Fibroblast of skin of back (primary cell): Measurements from ENCODE around the gene FAR2. TPM values are rescaled to one million over a fixed set of nuclear protein-coding genes. Genes with fewer than 3 reads are reported as not detected.
"Not testable (repeated sequence)": the region's sequence is repeated elsewhere in the genome, so short reads cannot be mapped to it uniquely, and the experiment has no call there.

Source experiments
- DNase-seq: peaks from one replicate; pipeline ENCODE4 v3.0.0-alpha.2; 2013
- polyA plus RNA-seq, 2 experiments: library from polyadenylated mRNA; unstranded; fragments of 120-200 nt; gene quantifications; one replicate each; pipeline ENCODE4 v1.2.1, GENCODE V29; 2013; ENCODE audit not compliant: insufficient read length in 2 of 2

The FAR2 gene
- polyA plus RNA-seq (2013, experiment 1 of 2; ENCODE audit: insufficient read length) = 33.0 TPM
- polyA plus RNA-seq (2013, experiment 2 of 2; ENCODE audit: insufficient read length) = 28.9 TPM

GRCh38 chr12:29148911-29149690 lies at the start of gene FAR2:
TSS of gene FAR2 (plus strand) at chr12:29149278. CDS start at chr12:29270450, 121,172 bp downstream.
- DNase-seq = peak; percentile 70

GRCh38 chr12:29102741-29103140 lies 46.3 kb upstream of the FAR2 start:
- DNase-seq = no peak

GRCh38 chr12:29103539-29103974 lies 45.5 kb upstream of the FAR2 start:
- DNase-seq = no peak

GRCh38 chr12:29104516-29104915 lies 44.6 kb upstream of the FAR2 start:
- no peak for DNase-seq

DNA sequence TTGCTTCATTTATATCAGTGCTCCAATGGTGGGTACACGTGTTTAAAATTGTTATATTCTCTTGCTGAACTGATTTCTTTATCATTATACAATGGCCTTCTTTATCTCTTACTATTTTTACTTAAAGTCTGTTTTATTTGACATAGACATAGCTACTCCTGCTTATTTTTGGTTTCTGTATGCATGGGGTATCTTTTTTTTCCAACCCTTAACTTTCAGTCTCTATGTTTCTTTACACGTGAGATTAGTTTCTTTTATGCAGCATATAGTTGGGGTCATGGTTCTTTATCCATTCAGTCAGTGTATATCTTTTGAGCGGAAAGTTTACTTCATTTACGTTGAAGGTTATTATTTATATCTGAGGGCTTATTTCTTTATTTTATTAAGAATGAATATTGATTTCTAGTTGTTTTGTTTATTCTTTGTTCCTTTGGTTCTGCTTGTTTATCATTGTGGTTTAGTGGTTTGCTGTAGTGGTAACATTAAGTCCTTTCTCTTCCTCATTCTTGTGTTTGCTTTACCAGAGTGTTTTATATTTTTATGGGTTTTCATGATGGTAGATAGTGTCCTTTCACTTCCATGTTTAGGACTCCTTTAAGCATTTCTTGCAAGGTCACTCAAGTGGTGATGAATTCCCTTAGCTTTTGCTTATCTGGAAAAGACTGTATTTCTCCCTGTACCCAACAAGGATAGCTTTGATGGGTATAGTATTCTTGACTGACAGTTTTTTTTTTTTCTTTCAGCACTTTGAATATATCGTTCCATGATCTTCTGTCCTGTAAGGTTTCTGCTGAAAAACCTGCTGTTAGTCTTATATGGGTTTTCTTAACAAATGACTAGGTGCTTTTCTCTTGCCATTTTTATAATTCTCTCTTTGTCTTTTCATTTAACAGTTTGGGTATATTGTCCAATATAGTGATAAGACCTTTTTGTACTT lies 38.3 kb upstream of the FAR2 start:
- no peak for DNase-seq

DNA sequence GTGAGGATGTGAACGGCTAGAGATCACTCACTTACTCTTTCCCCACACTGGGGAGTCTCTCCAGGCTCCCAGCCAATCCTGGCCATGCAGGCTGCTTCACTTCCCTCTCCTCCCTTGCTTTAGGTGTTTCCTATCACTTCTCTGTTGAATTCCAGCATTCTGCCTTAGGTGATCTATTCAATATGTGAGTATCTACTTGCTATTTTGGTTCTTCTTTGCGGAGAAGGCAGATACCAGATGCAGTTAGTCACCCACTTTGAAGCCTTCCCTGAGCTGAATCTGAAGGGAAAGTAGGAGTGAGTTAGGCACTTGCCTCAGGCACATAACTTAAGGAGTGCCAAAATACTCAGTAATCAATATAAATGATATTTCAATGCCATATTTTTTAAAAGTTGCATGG lies 36.0 kb upstream of the FAR2 start:
- no peak for DNase-seq

DNA sequence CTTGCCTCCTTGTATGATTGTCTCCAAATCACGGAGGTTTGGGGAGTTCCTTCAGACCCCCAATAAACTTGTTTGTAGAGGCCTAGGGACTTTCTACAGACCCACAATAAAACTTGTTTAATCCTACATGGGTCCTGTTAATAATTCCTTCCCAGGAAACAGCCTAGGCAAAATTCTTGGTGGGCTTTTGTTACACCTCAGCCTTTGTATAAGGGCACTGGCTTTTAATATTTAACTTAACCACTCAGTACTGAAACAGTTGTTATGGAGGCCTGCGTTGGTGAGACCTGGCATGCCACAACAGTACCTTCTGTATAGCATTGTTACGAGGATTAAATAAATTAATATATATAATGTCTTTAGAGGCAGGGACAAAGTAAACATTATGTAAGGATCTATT lies 32.7 kb upstream of the FAR2 start:
- DNase-seq = no peak

DNA sequence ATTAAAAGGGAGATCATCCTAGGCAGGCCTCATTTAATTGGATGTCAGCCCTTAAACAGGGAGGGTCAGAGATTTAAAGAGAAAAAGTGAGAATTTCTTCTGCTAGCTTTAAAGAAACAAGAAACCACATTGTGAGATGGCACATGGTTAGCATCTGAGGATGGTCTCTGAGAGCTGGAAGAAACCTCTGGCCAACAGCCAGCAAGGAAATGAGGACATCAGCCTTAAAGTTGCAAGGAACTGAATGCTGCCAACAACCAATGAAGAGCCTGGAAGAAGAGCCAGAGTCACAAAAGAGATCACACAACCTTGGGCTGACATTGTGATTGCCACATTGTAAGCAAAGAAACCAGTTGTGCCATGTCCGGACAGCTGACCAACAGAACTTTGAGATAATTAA lies 17.5 kb upstream of the FAR2 start:
- peak; percentile 73 for DNase-seq

DNA sequence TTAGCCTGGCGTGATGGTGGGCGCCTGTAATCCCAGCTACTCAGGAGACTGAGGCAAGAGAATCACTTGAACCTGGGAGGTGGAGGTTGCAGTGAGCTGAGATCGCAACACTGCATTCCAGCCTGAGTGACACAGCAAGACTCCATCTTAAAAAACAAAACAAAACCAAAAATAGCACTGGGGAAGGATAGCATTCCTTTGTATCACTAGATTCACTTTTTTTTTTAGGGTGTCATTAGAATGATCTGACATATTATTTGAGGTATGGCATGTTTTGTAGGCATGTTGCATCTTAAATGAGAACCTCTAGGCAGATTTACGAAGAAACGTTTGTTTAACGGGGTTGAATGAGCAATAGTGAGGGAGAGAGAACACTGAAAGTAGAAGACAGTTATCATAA lies 16.8 kb upstream of the FAR2 start:
- peak; percentile 75 for DNase-seq

DNA sequence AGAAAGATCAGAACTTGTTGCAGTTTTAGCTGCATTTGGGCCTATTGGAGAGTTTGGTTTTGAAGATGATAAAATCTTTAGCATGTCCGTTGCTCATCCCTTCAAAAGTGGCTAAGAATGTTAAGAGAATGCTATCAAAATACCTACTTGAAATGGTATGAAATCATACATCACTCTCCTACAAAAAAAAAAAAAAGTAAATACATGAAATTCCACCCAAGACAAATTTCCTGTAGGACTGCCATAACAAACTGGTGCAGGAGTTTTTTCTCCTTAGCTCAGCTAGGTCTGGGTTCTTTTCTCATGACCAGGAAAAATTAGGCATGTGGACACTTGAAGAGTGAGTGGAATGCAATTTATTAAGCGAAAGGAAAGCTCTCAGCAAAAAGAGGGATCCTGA lies 15.9 kb upstream of the FAR2 start:
- DNase-seq = peak; percentile 70

DNA sequence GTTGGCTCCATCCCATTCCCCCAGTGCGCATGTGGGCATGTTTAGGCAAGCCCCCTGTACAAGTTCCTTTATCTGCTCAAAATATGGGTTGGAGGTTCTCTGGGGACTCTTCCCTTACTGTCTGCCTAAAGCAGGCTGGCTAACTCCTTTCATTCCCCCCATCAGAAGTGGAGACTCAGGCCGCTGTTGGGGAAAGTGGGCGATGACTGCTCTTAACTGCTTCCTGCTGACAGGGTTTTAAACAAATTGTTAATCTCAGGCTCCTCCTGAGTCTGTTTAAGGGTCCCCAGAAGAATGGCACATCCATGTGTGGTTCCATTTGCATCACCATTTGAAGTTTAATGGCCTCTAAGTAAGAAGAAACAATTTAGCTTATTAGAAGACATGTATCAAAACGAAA lies 15.4 kb upstream of the FAR2 start:
- DNase-seq = no peak

DNA sequence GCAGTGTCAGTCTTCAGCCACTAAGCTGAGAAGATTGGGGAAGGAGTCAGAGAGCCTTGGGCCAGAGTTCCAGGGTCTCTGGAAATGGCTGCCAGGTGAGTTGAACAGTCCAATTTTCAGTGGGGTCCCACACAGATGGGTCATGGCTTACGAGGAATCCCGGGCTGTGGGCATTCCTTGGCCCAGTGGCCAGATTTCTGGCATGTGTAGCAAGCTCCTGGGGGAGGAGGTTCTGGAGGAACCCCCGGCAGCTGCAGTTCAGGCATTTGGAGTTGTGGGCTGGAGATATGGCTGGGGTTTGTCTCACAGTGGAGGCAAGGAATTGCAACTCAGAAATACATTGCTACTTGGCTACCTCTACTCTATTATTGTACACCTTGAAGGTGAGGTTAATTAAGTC lies 10.8 kb upstream of the FAR2 start:
- not testable (repeated sequence) for DNase-seq

DNA sequence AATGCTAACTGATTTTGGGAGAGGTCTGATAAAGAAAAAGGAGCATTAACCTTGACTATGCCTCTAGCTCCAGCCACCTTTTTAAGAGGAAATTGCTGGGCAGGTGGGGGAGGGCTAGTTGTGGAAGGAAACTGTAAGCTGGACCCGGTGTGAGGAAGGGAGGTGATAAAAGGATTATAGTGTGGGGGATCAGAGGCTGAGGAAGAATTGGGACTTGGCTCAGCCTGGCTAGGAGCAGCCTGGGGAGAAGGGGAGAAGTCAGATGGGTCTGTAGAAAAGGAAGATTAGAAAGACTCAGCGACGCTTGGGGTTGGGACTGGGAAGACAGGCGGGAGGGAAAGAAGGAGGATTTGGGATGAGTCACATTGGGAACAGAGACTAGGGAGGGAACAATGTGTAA lies 10.2 kb upstream of the FAR2 start:
- not testable (repeated sequence) for DNase-seq

GRCh38 chr12:29145372-29146170 lies 3.5 kb upstream of the FAR2 start:
- DNase-seq = no peak

GRCh38 chr12:29146196-29146595 lies 2.9 kb upstream of the FAR2 start:
- no peak for DNase-seq

DNA sequence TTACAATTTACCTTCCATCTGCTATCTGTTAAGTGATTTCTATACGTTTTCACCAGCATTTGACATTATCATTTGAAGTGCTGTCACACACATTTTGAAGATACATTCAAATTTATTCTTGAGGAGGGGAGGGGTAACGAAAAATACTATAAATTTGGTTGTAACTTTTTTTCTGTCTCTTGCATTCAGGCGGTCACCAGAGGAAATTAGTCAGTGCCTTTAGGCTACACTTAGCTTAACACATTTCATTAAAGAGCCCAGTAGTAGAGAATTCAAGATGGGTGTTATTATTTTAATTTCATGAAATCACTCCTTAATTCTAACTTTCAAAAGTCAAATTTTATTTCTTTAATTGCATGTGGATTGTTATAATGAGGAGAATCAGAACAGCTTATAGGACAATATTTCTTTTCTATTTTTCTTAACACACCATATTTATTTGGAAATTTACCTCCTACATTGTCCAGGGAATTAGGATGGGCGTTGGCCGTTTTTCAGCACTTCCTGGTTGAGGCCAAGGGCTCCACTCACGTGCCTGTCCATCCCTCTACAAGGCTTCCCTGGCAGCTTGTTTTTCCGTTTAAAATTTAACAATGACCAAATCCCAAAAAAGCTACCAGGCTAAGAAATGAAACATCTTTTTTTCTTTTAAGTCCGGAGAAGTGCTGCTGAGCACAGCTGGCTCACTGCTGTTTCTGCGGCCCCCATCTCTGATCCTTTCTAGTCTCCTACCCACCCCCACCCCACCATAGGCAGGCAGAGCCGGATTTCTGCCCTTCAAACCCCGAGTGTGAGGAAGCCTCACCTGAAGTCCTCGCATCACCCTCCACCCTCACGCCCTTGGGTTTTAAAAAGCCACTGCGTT lies 1.1 kb upstream of the FAR2 start:
- DNase-seq = peak; percentile 41

DNA sequence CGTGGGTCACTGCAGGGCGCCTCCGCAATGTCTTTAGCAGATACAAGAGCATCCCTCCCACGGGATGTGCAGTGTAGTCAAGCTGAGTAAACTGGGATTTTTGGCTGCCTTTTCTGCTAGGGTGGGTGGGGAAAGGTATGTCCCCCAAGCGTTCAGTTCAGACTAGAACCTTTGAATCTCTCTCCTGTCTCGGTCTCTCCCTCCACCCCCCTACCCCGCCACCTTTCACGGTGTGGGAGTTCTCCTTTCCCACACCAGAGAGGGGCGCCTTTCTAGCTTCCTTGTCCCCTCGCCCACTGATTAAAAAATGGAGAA lies 525 bp upstream of the FAR2 start:
- no peak for DNase-seq

- DNase-seq = no peak
These were observed 708 bp downstream of the FAR2 start for GRCh38 chr12:29149691-29150281.

- no peak for DNase-seq
These were observed 1.4 kb downstream of the FAR2 start for GRCh38 chr12:29150462-29150861.

DNA sequence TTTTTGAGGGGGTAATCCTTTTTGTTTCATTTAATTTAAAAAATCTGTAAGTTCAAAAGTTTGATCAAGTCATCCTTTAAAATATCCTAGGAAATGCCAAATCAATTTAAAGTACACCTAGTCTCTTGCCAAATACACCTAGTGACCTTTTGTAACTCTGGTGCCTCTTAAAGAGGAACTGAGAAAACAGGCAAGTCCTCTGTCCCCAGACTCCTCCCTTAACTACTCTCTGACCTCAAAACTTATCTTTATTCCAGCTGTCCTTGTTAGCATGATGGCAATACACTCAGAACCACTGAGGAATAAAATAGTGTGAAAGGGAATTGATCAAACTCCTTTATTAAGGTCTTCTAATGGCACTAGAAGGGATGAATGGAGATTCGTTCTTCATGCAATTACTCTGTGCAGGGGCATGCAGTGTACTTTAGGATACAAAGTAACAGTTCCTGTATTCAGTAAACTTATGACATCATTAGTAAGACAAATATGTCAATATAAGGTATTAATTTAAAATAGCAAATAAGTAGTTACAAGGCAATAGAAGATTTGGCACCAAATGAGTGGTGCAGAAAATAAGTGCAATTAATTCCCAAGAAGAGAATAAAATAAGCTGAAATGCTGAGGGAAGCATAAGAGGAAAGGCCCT lies 3.3 kb downstream of the FAR2 start:
- no peak for DNase-seq
